ENCODE results near the gene GIGYF2. TPM values are rescaled to one million over a fixed set of nuclear protein-coding genes. Genes with fewer than 3 reads are reported as not detected.

GIGYF2 gene
- total RNA-seq, 1 experiment from 2014 or later: 40.4 TPM

GRCh38 chr2:232886176-232886575 is 189.0 kb downstream of the GIGYF2 start:
- no peak overlapping the region for H3K27ac Mint-ChIP-seq (ENCODE audit: unreplicated experiment)
- BruUV-seq (replicated peaks): no TSS peak

GRCh38 chr2:232886632-232887031 is 189.5 kb downstream of the GIGYF2 start:
- Mint-ChIP-seq H3K36me3 (ENCODE audit: insufficient read depth, unreplicated experiment) (no peaks in the 10 kb centered on the region), H3K9me3 (ENCODE audit: unreplicated experiment) (no peaks in the 10 kb centered on the region), H3K27me3 (ENCODE audit: insufficient read depth, unreplicated experiment) (no peaks in the 10 kb centered on the region), H3K27ac (ENCODE audit: unreplicated experiment) (no peak overlapping the region), H3K4me1 (ENCODE audit: low read depth, unreplicated experiment) (no peaks in the 10 kb centered on the region), H3K4me3 (ENCODE audit: unreplicated experiment) (no peak overlapping the region)
- no TSS peak for BruUV-seq (replicated peaks)
- no peak for TF ChIP-seq CTCF (IDR thresholded peaks at IDR 0.05; ENCODE audit: insufficient read depth in 1 of 2, low read depth in 1 of 2, low read length in 1 of 2, severe bottlenecking in 1 of 2, unreplicated experiment in 1 of 2)
- Histone ChIP-seq H3K27me3 (replicated peaks; ENCODE audit: control insufficient read depth, insufficient read depth, low read length) (no peaks in the 10 kb centered on the region), H3K36me3 (ENCODE audit: control insufficient read depth, insufficient read depth, low read length) (no peaks in the 10 kb centered on the region; the same call in 1 of the 2 replicates), H3K4me3 (ENCODE audit: low read depth, low read length) (no peak overlapping the region), H3K4me1 (no peaks in the 10 kb centered on the region), H3K9me3 (no peaks in the 10 kb centered on the region)
- ChIA-PET CTCF (interaction anchor here (0.9 to 1.0 kb wide), 2 partner anchors 9 to 142 kb away, joined by 3 to 5 read pairs; no protein-coding TSS in a partner anchor), POLR2A (no interaction called here)
- intact Hi-C loops (cut with micrococcal nuclease; ENCODE audit: unreplicated experiment): no loop called here
- no peak for DNase-seq

More at GRCh38 chr2:232886176-232886575, 189.0 kb downstream of the GIGYF2 start:
- no peak for DNase-seq
- H3K27me3 ChIP-seq (replicated peaks; ENCODE audit: control insufficient read depth, insufficient read depth, low read length): no peaks in the 10 kb centered on the region
- Mint-ChIP-seq H3K27me3 (ENCODE audit: insufficient read depth, unreplicated experiment) (no peaks in the 10 kb centered on the region), H3K4me3 (ENCODE audit: unreplicated experiment) (no peak overlapping the region), H3K4me1 (ENCODE audit: low read depth, unreplicated experiment) (no peaks in the 10 kb centered on the region), H3K9me3 (ENCODE audit: unreplicated experiment) (no peaks in the 10 kb centered on the region), H3K36me3 (ENCODE audit: insufficient read depth, unreplicated experiment) (no peaks in the 10 kb centered on the region)
- no peaks in the 10 kb centered on the region; the same call in 1 of the 2 replicates for H3K36me3 ChIP-seq (ENCODE audit: control insufficient read depth, insufficient read depth, low read length)
- POLR2A ChIA-PET: no interaction called here
- intact Hi-C loops (cut with micrococcal nuclease; ENCODE audit: unreplicated experiment): no loop called here
- CTCF ChIA-PET: interaction anchor here (0.9 to 1.0 kb wide), 2 partner anchors 9 to 143 kb away, joined by 3 to 5 read pairs; no protein-coding TSS in a partner anchor
- no peaks in the 10 kb centered on the region for H3K9me3 ChIP-seq
- H3K4me3 ChIP-seq (ENCODE audit: low read depth, low read length): no peak overlapping the region
- no peaks in the 10 kb centered on the region for H3K4me1 ChIP-seq
- TF ChIP-seq CTCF (IDR thresholded peaks at IDR 0.05; ENCODE audit: insufficient read depth in 1 of 2, low read depth in 1 of 2, low read length in 1 of 2, severe bottlenecking in 1 of 2, unreplicated experiment in 1 of 2): no peak

- intact Hi-C loops (cut with micrococcal nuclease; ENCODE audit: unreplicated experiment): no loop called here
- DNase-seq: no peak
- no peak overlapping the region for H3K4me3 ChIP-seq (ENCODE audit: low read depth, low read length)
- POLR2A ChIA-PET: no interaction called here
- no TSS peak for BruUV-seq (replicated peaks)
- CTCF ChIA-PET: interaction anchor here (0.7 to 1.0 kb wide), 3 partner anchors 10 to 142 kb away, joined by 3 to 5 read pairs (median 3); no protein-coding TSS in a partner anchor
- no peaks in the 10 kb centered on the region; the same call in 1 of the 2 replicates for H3K36me3 ChIP-seq (ENCODE audit: control insufficient read depth, insufficient read depth, low read length)
- H3K9me3 Mint-ChIP-seq (ENCODE audit: unreplicated experiment): no peaks in the 10 kb centered on the region
- no peak overlapping the region for H3K27ac Mint-ChIP-seq (ENCODE audit: unreplicated experiment)
- peak in 1 of 2 experiments; percentile 14 for TF ChIP-seq CTCF (IDR thresholded peaks at IDR 0.05; ENCODE audit: insufficient read depth in 1 of 2, low read depth in 1 of 2, low read length in 1 of 2, severe bottlenecking in 1 of 2, unreplicated experiment in 1 of 2)
- H3K27me3 Mint-ChIP-seq (ENCODE audit: insufficient read depth, unreplicated experiment): no peaks in the 10 kb centered on the region
- H3K4me1 ChIP-seq: no peaks in the 10 kb centered on the region
- no peaks in the 10 kb centered on the region for H3K4me1 Mint-ChIP-seq (ENCODE audit: low read depth, unreplicated experiment)
- no peaks in the 10 kb centered on the region for H3K36me3 Mint-ChIP-seq (ENCODE audit: insufficient read depth, unreplicated experiment)
- H3K4me3 Mint-ChIP-seq (ENCODE audit: unreplicated experiment): no peak overlapping the region
- no peaks in the 10 kb centered on the region for H3K9me3 ChIP-seq
- no peaks in the 10 kb centered on the region for H3K27me3 ChIP-seq (replicated peaks; ENCODE audit: control insufficient read depth, insufficient read depth, low read length)
These were observed 190.2 kb downstream of the GIGYF2 start for GRCh38 chr2:232887171-232887850.
